ENCODE results near the gene LTB4R2.

The LTB4R2 gene

DNA sequence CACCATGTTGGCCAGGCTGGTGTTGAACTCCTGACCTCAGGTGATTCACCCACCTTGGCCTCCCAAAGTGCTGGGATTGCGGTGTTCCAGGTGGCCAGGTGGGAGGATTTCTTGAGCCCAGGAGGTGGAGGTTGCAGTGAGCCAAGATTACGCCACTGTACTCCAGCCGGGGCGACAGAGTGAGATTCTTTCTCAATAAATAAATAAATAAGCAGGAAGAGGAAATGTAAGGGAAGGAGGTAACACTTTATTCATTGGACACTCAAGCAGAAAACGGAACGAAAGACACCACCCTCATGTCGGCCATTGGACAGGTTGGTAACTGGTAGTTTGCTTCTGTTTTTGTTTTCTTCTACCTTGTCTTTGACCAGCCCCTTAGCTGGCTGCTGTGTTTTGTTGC is 45.1 kb downstream of the LTB4R2 start:
- Histone ChIP-seq H3K4me1 (ENCODE audit: control insufficient read depth in 1 of 2, insufficient read depth in 1 of 2, low read depth in 1 of 2, low read length in 1 of 2) (peaks cover 3 to 6% of the 10 kb centered on the region in 2 experiments), H3K4me3 (ENCODE audit: low read depth in 1 of 2, low read length in 1 of 2) (no peak overlapping the region), H3K27ac (no peak overlapping the region), H3K36me3 (no peaks in the 10 kb centered on the region), H3K27me3 (peaks cover 23% of the 10 kb centered on the region), H3K9me3 (no peaks in the 10 kb centered on the region)
- TF ChIP-seq, protein P1, sequence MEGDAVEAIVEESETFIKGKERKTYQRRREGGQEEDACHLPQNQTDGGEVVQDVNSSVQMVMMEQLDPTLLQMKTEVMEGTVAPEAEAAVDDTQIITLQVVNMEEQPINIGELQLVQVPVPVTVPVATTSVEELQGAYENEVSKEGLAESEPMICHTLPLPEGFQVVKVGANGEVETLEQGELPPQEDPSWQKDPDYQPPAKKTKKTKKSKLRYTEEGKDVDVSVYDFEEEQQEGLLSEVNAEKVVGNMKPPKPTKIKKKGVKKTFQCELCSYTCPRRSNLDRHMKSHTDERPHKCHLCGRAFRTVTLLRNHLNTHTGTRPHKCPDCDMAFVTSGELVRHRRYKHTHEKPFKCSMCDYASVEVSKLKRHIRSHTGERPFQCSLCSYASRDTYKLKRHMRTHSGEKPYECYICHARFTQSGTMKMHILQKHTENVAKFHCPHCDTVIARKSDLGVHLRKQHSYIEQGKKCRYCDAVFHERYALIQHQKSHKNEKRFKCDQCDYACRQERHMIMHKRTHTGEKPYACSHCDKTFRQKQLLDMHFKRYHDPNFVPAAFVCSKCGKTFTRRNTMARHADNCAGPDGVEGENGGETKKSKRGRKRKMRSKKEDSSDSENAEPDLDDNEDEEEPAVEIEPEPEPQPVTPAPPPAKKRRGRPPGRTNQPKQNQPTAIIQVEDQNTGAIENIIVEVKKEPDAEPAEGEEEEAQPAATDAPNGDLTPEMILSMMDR (IDR thresholded peaks at IDR 0.05): no peak

DNA sequence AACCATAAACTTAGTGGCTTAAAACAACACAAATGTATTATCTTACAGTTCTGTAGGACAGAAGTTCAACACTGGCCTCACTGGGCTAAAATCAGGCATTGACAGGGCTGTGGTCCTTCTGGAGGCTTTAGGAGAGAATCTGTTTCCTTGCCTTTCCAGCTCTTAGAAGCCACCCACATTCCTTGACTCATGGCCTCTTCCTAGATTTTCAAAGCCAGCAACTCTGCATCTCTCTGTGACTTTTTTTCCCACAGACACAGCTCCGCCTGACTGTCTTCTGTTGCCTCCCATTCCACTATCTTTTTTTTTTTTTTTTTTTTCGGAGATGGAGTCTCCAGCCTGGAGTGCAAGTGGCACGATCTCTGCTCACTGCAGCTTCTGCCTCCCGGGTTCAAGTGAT is 46.3 kb downstream of the LTB4R2 start:
- Histone ChIP-seq H3K36me3 (no peaks in the 10 kb centered on the region), H3K27me3 (peaks cover 19% of the 10 kb centered on the region), H3K27ac (no peak overlapping the region), H3K4me1 (ENCODE audit: control insufficient read depth in 1 of 2, insufficient read depth in 1 of 2, low read depth in 1 of 2, low read length in 1 of 2) (peaks cover 3 to 6% of the 10 kb centered on the region in 2 experiments), H3K9me3 (no peaks in the 10 kb centered on the region), H3K4me3 (ENCODE audit: low read depth in 1 of 2, low read length in 1 of 2) (no peak overlapping the region)
- TF ChIP-seq, protein P1 (IDR thresholded peaks at IDR 0.05): no peak

DNA sequence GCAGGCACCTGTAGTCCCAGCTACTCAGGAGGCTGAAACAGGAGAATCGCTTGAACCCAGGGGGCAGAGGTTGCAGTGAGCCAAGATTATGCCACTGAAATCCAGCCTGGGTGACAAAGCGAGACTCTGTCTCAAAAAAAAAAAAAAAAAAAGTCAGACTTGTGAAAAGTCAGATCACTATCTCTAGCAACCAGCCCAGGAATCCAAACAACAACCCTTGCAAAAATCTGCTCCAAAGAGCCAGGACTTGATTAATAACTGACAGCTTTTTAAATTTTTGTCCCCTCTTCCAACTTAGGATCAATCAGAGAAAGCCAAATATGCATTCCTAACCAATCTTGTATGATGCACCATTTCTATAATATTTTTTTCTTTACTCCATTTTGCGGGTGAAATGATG is 50.3 kb downstream of the LTB4R2 start:
- Histone ChIP-seq H3K9me3 (no peaks in the 10 kb centered on the region), H3K4me1 (ENCODE audit: control insufficient read depth in 1 of 2, insufficient read depth in 1 of 2, low read depth in 1 of 2, low read length in 1 of 2) (peaks cover 1 to 2% of the 10 kb centered on the region in 2 experiments), H3K27ac (no peak overlapping the region), H3K27me3 (peaks cover 43% of the 10 kb centered on the region), H3K4me3 (ENCODE audit: low read depth in 1 of 2, low read length in 1 of 2) (no peak overlapping the region), H3K36me3 (no peaks in the 10 kb centered on the region)
- TF ChIP-seq, protein P1 (IDR thresholded peaks at IDR 0.05): no peak

DNA sequence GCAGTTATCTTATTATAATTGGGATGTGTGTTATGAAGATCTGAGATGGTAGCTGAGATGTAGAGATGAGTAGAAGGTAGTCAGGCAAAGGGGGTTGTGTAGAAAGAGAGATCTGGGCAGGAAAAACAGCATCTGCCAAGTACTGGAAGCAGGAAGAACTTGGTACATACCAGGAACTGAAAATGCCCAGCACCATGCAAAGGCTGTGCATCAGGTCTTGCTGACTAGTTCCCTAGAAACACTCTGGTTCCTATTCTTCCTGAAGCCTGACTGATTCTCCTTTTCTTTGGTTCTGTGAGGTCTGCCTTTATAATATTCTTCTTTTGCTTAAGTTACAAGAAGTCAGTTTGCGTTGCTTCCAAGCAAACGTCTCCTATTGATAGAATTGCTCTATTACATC is 51.4 kb downstream of the LTB4R2 start:
- Histone ChIP-seq H3K4me3 (ENCODE audit: low read depth in 1 of 2, low read length in 1 of 2) (no peak overlapping the region), H3K27ac (no peak overlapping the region), H3K4me1 (ENCODE audit: control insufficient read depth in 1 of 2, insufficient read depth in 1 of 2, low read depth in 1 of 2, low read length in 1 of 2) (peaks cover 5 to 9% of the 10 kb centered on the region in 2 experiments), H3K27me3 (peaks cover 53% of the 10 kb centered on the region), H3K36me3 (no peaks in the 10 kb centered on the region), H3K9me3 (no peaks in the 10 kb centered on the region)
- TF ChIP-seq, protein P1 (IDR thresholded peaks at IDR 0.05): no peak
